GM18519 (cell line): ENCODE measurements around the gene ATAD3A.
"Not testable (repeated sequence)": the region's sequence is repeated elsewhere in the genome, so short reads cannot be mapped to it uniquely, and the experiment has no call there.

Experiments
- ATAC-seq: cut with Tn5 transposase; IDR thresholded peaks from one replicate; pipeline ENCODE4 v1.9.1; 2021; ENCODE audit warnings: mild to moderate bottlenecking, moderate library complexity; ENCODE audit not compliant: unreplicated experiment, low FRiP score

ATAD3A gene

GRCh38 chr1:1551524-1552262 is 39.7 kb downstream of the ATAD3A start:
- ATAC-seq = no peak

- no peak for ATAC-seq
Observed at GRCh38 chr1:1552263-1552639, 40.3 kb downstream of the ATAD3A start.

- no peak for ATAC-seq
Observed at GRCh38 chr1:1553821-1554494, 42.0 kb downstream of the ATAD3A start.

GRCh38 chr1:1554550-1554925 is 42.6 kb downstream of the ATAD3A start:
- ATAC-seq = no peak

- ATAC-seq = no peak
Observed at GRCh38 chr1:1554926-1555915, 43.3 kb downstream of the ATAD3A start.

GRCh38 chr1:1556505-1556904 is 44.5 kb downstream of the ATAD3A start:
- no peak for ATAC-seq

- ATAC-seq = not testable (repeated sequence)
Observed at GRCh38 chr1:1556961-1557360, 45.0 kb downstream of the ATAD3A start.

GRCh38 chr1:1557688-1558087 is 45.7 kb downstream of the ATAD3A start:
- not testable (repeated sequence) for ATAC-seq

GRCh38 chr1:1558591-1558990 is 46.6 kb downstream of the ATAD3A start:
- ATAC-seq = no peak

- no peak for ATAC-seq
Observed at GRCh38 chr1:1559066-1559465, 47.1 kb downstream of the ATAD3A start.

- ATAC-seq = no peak
Observed at GRCh38 chr1:1560178-1560577, 48.2 kb downstream of the ATAD3A start.

- no peak for ATAC-seq
Observed at GRCh38 chr1:1561801-1562470, 50.0 kb downstream of the ATAD3A start.

- ATAC-seq = no peak
Observed at GRCh38 chr1:1562556-1563195, 50.7 kb downstream of the ATAD3A start.

- no peak for ATAC-seq
Observed at GRCh38 chr1:1563688-1564087, 51.7 kb downstream of the ATAD3A start.

GRCh38 chr1:1564268-1564667 is 52.3 kb downstream of the ATAD3A start:
- ATAC-seq = no peak

GRCh38 chr1:1565340-1565739 is 53.4 kb downstream of the ATAD3A start:
- no peak for ATAC-seq

- ATAC-seq = no peak
Observed at GRCh38 chr1:1567152-1567875, 55.4 kb downstream of the ATAD3A start.

GRCh38 chr1:1567891-1568291 is 55.9 kb downstream of the ATAD3A start:
- ATAC-seq = no peak

GRCh38 chr1:1569341-1569740 is 57.4 kb downstream of the ATAD3A start:
- no peak for ATAC-seq
